Uterus (tissue), 2 donors: Measurements from ENCODE around the gene USP10.

ENCODE experiments used
- CTCF ChIP-seq, 4 experiments: fragments of 200-600 bp in 2 of 4; fragments of 450-650 bp in 2 of 4; sonication (generic) in 2 of 4; IDR thresholded peaks; one replicate each; pipeline ENCODE4 v1.5.1; 2016 to 2019; ENCODE audit warnings: antibody characterized with exemption in 4 of 4, mild to moderate bottlenecking in 2 of 4, moderate library complexity in 1 of 4
- POLR2A ChIP-seq, 2 donors: fragments of 450-650 bp; IDR thresholded peaks; one replicate each; pipeline ENCODE4 v1.6.1; 2016; ENCODE audit warnings: antibody characterized with exemption in 2 of 2, mild to moderate bottlenecking in 1 of 2, moderate library complexity in 1 of 2

GRCh38 chr16:84662471-84662870, 37.3 kb upstream of the USP10 start:
- no peak for TF ChIP-seq POLR2A (IDR thresholded peaks at IDR 0.05)
- no peak for TF ChIP-seq CTCF (IDR thresholded peaks at IDR 0.05)
